GM18508 (cell line): ENCODE results near the gene ANGEL2.
"Not testable (repeated sequence)": the region's sequence is repeated elsewhere in the genome, so short reads cannot be mapped to it uniquely, and the experiment has no call there.

ENCODE experiments used
- ATAC-seq: cut with Tn5 transposase; IDR thresholded peaks from one replicate; pipeline ENCODE4 v1.9.1; 2021; ENCODE audit warnings: moderate number of reproducible peaks; ENCODE audit not compliant: insufficient read depth, unreplicated experiment

Gene ANGEL2, protein sequence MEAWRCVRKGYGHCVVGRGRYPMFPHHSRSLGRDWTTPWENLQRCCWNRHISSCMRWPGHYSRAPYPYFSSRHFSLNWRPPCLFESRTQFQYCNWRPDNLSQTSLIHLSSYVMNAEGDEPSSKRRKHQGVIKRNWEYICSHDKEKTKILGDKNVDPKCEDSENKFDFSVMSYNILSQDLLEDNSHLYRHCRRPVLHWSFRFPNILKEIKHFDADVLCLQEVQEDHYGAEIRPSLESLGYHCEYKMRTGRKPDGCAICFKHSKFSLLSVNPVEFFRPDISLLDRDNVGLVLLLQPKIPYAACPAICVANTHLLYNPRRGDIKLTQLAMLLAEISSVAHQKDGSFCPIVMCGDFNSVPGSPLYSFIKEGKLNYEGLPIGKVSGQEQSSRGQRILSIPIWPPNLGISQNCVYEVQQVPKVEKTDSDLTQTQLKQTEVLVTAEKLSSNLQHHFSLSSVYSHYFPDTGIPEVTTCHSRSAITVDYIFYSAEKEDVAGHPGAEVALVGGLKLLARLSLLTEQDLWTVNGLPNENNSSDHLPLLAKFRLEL

DNA sequence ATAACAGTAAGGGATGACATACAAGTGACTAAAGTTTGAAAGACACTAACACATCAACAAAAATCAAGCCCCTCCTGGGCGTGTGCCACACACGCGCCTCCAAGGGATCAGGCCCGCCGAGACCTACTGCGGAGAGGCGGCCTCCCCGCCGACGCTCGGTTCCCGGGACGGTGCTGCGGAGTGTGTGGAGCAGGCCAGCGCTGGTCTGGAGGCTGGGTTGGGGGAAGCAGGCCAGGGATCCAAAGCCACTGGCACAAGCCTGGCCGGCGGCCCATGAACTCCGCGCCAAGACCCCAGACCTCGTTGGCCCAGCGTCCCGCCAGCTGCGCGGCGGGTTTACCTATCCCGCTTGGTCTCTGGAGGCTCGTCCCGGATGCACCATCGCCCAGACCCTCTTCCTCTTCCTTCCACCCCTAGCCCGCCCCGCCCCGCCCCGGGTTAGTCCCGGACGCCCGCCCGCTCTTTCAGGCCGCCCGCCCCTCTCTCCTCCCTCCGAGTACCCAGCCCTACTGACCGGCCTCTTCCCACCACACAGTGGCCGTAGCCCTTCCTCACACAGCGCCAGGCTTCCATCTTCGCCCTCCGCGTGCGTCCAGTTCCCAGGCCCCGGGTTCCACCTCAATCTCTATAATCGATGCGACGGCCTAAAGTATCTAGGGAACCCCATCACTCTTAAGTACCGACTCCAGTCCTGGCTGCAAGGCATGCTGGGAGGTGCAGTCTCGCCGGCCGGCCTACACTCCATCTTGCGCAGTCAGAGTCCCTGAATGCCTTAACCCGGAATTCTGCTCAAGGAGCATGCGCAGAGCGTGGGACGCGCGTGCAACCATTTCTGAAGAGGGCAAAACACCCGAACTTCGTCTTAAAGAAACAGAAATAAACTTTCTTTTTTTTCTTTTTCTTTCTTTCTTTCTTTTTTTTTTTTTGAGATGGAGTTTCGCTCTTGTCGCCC is at the start of gene ANGEL2:
Gene ANGEL2 (minus strand): TSS at position 769 of the 952 bp plus-strand sequence. CDS start 196 bp downstream, at position 573.
- peak; percentile 80 for ATAC-seq

DNA sequence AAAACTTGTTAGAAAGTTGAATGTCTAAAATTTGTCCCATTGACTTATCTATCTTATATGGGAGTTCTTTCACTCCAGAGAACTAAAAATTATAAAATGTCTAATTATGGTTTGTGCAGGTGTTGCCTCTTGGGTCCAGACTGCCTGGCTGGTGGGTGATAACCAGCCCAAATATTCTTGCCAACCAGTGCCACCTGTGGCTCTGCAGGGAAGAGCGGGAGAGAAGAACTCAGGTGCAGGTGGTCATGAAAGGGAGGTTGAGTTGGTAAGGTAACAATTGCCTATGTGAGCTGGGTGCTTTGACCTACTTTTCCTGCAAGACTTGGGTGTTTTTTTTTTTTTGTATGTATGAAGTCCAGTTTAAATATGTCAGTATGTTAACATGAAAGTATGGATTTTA is 45.6 kb upstream of the ANGEL2 start:
- ATAC-seq, result no peak

DNA sequence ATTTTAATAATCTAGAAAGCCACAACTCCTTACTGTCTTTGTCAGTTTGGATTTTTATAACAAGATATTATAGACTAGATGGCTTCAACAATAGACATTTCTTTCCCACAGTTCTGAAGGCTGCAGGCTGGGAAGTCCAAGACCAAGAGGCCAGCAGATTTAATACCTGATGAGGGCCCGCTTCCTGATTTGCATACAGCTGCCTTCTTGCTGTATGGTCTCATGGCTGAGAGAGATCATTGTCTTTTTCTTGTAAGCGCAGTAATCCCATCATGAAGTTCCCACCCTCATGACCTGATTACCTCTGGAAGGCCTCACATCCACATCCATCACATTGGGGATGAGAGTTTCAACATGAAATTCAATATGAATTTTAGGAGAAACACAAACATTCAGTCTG is 45.2 kb upstream of the ANGEL2 start:
- ATAC-seq, result no peak

DNA sequence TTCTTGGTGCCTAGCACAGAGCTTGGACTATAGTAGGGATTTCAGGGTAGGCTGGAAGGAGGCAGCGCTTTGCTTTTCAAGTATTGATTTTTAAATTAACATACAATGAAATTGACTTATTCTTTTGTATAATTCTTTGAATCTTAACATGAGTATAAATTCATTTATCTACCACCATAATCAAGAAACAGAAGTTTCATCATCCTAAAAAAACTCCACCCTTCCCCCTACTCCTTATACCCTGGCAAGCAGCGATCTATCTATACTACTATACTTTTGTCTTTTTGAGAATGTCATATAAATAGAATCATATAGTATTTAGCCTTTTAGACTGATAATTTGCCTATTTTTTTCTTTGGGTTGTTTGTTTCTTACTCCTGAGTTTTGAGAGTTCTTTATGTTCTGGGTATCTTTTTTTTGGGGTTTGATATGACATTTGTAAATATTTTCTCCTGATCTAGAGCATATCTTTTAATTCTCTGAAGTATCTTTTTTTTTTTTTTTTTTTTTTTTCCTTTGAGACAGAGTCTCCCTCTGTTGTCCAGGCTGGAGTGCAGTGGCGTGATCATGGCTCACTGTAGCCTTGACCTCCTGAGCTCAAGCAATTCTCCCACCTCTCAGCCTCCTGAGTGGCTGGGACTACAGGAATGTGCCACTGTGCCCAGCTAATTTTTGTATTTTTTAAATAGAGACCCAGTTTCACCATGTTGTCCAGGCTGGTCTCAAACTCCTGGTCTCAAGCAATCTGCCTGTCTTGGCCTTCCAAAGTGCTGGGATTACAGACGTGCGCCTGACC is 41.8 kb upstream of the ANGEL2 start:
- no peak for ATAC-seq

DNA sequence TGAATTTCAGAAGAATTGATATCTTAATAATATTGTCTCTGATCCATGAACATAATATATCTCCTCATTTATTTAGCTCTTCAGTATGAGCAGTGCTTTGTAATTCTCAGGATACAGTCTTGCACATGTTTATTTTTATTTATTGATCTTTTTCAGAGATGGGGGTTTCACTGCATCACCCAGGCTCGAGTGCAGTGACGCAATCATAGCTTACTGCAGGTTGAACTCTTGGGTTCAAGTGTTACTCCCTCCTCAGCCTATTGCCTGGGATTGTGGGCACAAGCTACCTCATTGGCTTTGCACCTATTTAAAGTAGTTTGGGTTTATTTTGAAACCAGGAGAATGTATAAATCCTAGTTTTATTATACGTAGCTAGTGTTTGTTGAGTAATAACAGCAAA is 40.1 kb upstream of the ANGEL2 start:
- no peak for ATAC-seq

DNA sequence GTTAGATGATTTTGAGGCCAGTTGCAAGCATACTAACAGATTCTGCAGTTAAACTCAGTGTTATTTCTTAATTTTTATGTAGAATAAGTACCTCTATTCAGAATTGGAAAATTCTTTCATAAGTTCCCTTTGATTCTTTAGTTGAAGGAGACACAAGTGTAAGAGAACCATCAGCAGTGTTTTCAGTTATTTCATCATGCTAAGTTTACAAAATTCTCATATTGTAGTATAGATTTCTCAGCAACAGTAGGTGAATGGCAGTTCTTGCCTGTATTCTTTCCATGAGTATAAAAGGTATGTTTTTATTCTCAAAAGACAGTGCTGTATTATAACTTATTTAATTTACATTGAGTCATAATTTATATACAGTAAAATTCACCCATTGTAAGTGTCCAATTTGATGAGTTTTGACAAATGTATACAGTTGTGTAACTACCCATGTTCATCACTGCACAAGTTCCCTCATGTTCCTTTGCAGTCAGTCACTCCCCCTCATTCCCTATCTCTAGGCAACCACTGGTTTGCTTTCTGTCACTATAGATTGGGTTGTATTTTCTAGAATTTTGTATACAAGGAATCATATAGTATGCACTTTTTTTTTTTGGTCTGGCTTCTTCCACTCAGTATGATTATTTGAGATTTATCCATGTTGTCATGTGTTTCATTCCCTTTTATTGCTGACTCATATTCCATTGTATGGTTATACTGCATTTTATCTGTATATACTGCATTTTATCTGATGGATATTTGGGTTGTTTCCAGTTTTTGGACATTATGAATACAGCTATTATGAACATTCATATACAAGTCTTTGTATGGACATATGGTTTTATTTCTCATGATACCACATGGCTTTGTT is 39.3 kb upstream of the ANGEL2 start:
- no peak for ATAC-seq

DNA sequence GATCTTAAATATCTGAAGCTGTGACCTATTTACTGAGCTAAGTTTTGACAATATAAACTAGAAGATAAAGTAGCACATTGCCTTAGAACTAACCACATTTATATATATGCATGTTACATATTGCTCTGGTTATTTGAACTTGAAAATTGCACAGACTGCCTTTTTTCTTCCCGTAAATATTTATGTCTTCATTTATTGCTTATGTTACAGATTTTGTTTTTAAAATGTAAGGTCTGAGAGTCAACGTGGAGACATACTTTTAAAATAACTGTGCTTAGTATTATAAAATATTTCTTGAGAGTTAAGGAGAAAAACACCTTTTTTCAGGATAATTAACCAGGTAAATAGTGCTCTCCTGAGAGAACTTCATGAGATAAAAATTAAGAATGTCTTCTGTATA is 38.5 kb upstream of the ANGEL2 start:
- no peak for ATAC-seq

DNA sequence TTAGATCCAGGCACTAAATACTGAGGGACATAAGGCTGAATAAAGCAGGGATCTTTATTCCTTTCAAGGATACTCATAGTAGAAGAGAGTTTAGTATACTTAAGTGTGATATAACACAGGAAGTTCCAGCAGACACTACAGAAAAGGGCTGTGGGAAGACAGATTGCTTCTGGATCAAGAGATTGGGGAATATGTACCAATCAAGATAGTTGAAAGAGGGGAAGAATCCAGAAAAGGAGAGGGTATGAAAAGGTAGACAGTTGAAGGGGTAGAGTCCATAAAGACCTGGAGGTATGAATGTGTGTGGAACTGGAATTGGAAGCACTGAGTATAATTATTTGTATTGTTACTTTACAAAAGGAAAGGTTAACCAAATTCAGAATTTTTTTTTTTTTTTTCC is 37.8 kb upstream of the ANGEL2 start:
- ATAC-seq, result no peak

DNA sequence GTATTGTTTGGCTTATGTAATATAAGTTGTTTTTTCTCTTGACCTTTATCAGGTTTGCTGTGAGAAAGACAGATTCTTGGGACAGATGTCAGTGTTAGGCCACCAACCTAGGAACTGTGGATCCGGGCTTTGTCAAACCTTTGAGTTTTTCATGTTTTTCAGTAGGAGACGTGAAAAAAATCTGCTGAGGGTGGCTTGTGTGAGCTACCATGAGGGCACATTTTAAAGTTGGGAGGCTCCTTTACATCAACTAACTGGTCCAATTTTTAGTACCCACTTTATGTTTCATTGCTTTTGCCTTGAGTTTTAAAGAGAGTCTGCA is 36.2 kb upstream of the ANGEL2 start:
- no peak for ATAC-seq

DNA sequence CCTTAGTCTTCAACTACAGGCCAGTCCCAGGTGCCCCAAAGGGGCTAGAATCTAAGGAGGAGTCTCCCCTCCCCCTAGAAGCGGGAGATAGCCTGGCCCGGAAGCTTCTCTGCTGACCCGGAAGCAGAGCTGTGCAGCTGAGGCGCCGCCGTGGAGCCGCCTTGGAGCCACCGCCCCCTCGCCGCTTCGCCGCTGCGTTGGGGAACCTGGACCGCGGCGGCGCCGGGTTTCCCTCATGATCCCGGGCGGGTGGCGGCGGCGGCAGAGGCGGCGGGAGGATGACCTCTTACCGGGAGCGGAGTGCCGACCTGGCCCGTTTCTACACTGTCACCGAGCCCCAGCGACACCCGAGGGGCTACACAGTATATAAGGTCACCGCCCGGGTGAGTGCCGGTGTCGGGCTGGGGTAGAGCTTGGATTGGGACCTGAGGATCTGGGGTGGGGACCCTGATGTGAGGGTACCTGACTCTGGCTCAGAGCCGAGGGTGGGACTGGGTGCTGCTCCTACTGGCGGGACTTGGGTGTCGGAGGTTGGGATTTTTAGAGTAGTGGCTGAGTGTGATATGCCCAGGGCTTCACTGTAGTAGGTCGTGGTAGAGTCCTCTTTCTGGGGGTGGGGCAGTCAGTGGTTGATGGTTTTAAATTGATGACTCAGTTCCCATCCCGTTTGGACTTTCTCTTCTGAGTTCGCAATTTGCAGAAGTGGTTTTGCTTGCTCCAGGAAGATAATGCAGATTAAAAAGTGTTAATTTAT is 35.6 kb upstream of the ANGEL2 start, which contains the start of gene RPS6KC1:
Gene RPS6KC1 (plus strand): TSS at position 115 of the 754 bp plus-strand sequence. CDS start 164 bp downstream, at position 279.
- peak; percentile 82 for ATAC-seq

DNA sequence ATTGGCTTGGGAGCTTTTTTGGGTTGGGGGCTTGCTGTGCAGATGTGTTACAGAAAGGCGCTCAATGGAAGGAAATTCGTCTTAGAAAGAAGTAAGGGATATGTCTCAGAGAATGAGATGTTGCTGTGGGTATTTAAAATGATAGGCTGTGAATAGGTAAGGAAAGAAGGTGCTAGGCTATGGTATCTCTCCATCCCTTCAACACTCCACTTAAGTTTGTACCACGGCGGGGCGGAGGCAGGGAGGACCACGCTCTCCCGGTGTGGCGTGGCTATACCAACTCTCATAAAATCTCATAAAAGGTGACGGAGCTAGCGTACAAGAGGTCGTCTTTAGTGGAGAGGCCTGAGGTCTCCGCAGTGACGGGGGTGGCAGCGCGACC is 35.1 kb upstream of the ANGEL2 start:
- peak; percentile 29 for ATAC-seq

DNA sequence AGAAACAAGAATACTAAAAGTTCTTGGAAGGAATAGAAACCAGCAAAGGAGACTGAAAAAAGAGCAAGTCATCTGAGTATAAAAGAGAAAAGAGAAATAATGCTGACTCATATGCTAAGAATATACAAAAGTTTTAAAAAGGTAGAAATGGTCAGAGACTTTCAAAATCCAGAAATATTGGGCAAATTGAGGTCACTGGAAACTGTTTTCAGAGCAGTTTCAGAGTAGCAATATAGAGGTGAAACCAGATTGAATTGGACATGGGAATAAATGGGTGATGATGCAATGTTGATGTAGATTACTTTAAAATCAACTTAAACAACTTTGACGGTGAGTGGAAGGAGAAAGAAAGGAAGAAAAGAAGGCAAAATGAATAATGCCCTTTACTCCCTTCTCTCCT is 33.6 kb upstream of the ANGEL2 start:
- no peak for ATAC-seq

DNA sequence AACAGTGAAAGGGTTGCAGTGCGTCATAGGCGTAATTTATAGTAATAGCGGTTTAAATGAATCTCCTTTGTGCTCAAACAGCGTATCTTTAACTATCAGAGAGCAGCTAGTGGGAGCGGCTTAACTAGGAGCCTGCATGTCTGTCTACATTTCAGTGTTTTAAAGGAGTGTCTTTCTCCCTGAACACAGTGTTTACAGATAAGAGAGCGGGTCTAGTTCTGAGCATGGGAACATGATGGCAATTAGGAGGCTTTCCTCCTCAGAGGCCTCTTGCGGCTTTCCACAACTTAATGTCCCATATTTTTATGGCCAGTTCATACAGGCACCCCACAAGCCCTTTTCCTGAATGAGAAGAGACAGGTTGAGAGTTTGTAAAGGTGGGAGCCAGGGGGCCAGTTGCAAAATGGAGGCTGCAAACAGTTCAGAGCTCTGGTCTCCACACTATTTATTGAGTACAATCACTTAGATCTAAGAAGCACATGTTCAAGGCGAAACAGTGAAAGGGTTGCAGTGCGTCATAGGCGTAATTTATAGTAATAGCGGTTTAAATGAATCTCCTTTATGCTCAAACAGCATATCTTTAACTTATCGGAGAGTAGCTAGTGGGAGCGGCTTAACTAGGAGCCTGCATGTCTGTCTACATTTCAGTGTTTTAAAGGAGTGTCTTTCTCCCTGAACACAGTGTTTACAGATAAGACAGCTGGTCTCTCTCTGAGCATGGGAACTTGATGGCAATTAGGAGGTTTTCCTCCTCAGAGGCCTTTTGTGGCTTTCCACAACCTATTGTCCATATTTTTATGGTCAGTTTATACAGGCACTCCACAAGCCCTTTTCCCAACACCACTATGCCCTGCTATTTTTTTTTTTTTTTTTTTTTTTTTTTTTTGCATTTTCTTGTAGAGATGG is 29.9 kb upstream of the ANGEL2 start:
- ATAC-seq, result not testable (repeated sequence)

DNA sequence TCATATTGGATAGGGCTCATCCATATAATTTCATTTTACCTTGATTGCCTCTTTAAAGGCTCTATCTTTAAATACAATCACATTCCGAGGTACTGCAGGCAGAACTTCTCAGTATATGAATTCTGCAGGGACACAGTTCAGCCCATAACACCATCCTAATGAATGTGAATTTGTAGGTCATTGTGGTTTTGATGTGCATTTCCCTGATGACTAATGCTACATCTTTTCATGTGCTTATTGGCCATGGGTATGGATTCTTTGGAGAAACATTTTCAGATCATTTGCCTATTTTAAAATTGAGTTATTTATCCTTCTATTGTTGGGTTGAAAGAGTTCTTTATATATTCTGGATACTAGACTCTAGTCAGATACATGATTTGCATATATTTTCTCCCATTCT is 25.8 kb upstream of the ANGEL2 start:
- ATAC-seq, result no peak

DNA sequence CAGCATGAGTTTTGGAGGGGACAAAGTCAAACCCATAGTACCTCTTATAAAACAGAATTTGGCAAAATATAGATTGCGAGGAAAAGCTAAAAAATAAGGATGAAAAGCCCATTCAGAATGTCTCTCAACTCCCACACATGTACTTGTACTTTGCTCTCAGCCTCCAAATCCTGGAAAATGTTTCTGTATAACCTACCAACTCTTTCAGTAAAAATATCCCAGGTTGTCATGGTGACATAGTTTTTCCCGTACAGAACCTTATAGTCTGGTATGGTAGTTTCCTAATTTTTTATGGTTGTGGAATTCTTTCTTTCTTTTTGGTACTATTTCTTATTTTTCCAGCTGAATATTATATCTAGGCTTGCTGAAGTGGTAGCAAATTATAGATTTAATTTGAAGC is 19.9 kb upstream of the ANGEL2 start:
- no peak for ATAC-seq

DNA sequence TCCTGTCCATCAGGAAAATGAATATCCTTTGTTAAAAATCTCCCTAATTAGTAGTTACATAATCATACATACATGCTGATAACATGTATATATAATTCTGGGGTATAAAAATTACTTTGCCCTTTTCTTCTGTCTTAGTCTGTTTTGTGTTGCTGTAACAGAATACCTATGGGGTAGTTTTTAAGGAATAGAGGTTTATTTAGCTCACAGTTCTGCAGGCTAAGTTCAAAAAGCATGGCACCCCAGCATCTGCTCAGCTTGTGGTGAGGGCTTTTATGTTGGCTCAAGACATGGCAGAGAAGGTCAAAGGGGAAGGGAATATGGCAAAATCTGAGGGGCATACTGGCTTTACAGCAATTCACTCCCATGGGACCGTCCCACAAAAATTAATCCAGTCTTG is 19.0 kb upstream of the ANGEL2 start:
- no peak for ATAC-seq

DNA sequence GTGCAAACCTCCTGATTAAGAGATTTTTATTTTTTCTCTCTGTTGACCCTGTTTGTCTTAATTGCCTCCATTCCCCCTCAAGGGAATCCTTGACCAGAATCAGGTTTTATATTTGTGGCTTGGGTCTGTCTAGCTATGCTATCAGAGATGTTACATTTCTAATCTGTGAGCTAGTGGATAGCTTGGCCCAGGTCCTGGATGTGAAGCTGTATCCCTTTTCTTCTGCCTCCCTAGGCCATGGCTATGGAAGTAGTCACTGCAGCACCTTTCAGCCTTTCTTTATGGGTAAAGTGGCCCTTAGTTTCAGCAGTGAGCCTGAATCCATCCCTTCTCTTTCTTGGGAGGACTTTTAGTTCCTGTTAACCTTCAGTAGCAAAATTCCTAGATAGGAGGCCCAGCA is 17.0 kb upstream of the ANGEL2 start:
- ATAC-seq, result no peak

DNA sequence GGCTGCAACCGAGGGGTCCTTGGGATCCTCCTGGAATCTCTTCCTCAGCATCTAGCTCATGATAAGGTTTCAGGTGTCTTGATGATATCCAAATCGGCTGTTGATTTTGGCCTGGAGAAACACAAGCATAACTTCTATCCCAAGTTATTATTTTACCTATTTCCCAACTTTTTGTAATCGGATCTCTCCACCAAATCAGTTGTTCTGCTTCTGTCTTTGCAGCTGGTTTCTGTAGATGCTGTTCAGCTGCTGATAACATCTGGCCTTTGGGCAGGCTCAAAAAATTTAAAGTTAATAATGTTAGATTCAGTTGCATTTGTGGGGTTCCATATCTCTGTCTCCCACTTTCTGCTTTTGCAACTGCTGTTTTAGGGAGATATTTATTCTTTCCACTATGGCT is 11.4 kb upstream of the ANGEL2 start:
- not testable (repeated sequence) for ATAC-seq
